Left lung (tissue), 10 donors: ENCODE results near the gene TRAF3IP1. TPM values are rescaled to one million over a fixed set of nuclear protein-coding genes. Genes with fewer than 3 reads are reported as not detected.

ENCODE experiments used
- ATAC-seq: fragments of 200-7000 bp; cut with Tn5 transposase; one replicate; pipeline ENCODE4 v1.9.1; 2020; ENCODE audit warnings: moderate library complexity
- DNase-seq, 4 donors: peaks; one replicate each; pipeline ENCODE4 v3.0.0-alpha.2; 2013 to 2020
- H3K27ac ChIP-seq, 2 donors: fragments of 200-600 bp; sonication (generic) in 1 of 2; one replicate each; pipeline versions ENCODE4 v1.5.0 to v1.8.0; 2020 to 2021
- H3K27me3 ChIP-seq, 2 donors: fragments of 200-600 bp; sonication (generic) in 1 of 2; one replicate each; pipeline versions ENCODE4 v1.5.0 to v1.8.0; 2020 to 2021
- H3K36me3 ChIP-seq, 2 donors: fragments of 200-600 bp; sonication (generic) in 1 of 2; one replicate each; pipeline versions ENCODE4 v1.5.0 to v1.8.0; 2020 to 2021
- H3K4me1 ChIP-seq, 2 donors: fragments of 200-600 bp; one replicate each; pipeline ENCODE4 v1.8.0; 2021
- H3K4me3 ChIP-seq, 2 donors: fragments of 200-600 bp; sonication (generic) in 1 of 2; one replicate each; pipeline versions ENCODE4 v1.5.0 to v1.8.0; 2020 to 2021; ENCODE audit warnings: mild to moderate bottlenecking in 1 of 2
- H3K9me3 ChIP-seq, 2 donors: fragments of 200-600 bp; sonication (generic) in 1 of 2; one replicate each; pipeline versions ENCODE4 v1.5.0 to v1.8.0; 2020 to 2021
- intact Hi-C, 2 donors: fragments of 100-400 bp; cut with DNase I; formaldehyde crosslinking; loops; one replicate each; pipeline versions ENCODE4 v1.11.2 to v1.14.2; 2022
- polyA plus RNA-seq, 6 donors: library from polyadenylated mRNA; unstranded; fragments of 120-200 nt; gene quantifications; one replicate each; pipeline ENCODE4 v1.2.1, GENCODE V29; 2013; ENCODE audit not compliant: insufficient read length in 6 of 6
- total RNA-seq, 2 donors: library from RNA; stranded (reverse); fragmentation: NEBNext Ultra II Directional; extraction: Animal tissue kit (Norgen Biotek cat#: 25700); gene quantifications; one replicate each; pipeline ENCODE4 v1.2.1, GENCODE V29; 2021
- TF ChIP-seq, protein P1 (sequence below), 2 donors: fragments of 200-600 bp; sonication (generic) in 1 of 2; IDR thresholded peaks; one replicate each; pipeline versions ENCODE4 v1.5.0 to v1.8.0; 2021; ENCODE audit warnings: antibody characterized with exemption in 2 of 2
- donor health status: DM: no; HTN: yes; CAD: no.
- donor health status: DM: no; HTN: no; CAD: no.

TRAF3IP1 gene
- total and polyA plus RNA-seq, 8 donors, result 11.6 to 22.6 (median 19.7) TPM

DNA sequence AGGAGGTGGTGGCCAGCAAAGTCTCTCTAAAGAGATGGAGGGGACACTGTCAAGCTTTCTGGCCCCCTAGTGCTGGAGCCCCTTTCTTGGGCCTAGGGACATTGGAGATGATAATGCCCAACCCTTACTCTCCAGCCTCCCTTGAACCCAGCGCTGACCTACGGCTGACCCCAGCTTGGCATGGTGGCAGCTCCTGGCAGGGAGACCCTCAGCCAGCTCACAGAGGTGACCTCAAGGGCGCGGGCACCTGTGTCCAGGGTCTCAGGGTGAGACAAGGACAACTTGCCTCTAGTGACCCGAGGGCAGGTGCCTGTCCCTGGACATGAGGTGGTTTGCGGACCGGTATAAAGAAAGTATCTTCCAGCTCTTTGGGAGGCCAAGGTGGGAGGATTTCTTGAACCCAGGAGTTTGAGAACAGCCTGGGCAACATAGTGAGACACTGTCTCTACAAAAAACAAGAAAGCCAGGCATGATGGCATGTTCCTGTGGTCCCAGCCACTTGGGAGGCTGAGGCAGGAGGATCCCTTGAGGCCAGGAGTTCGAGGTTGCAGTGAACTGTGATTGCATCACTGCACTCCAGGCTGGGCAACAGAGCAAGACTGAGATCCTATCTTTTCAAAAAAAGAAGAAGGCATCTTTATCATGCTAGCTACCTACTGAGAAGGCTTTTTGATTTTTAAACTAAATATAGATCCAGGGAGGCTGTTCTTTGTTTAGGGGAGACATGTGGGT is 28.6 kb upstream of the TRAF3IP1 start:
- ATAC-seq, result no peak
- Histone ChIP-seq H3K4me3 (no peak overlapping the region), H3K27ac (no peak overlapping the region), H3K4me1 (peaks cover 14 to 25% of the 10 kb centered on the region in 2 donors), H3K36me3 (no peaks in the 10 kb centered on the region), H3K27me3 (no peaks in the 10 kb centered on the region), H3K9me3 (no peaks in the 10 kb centered on the region)
- intact Hi-C loops, result no loop called here
- TF ChIP-seq, protein P1, sequence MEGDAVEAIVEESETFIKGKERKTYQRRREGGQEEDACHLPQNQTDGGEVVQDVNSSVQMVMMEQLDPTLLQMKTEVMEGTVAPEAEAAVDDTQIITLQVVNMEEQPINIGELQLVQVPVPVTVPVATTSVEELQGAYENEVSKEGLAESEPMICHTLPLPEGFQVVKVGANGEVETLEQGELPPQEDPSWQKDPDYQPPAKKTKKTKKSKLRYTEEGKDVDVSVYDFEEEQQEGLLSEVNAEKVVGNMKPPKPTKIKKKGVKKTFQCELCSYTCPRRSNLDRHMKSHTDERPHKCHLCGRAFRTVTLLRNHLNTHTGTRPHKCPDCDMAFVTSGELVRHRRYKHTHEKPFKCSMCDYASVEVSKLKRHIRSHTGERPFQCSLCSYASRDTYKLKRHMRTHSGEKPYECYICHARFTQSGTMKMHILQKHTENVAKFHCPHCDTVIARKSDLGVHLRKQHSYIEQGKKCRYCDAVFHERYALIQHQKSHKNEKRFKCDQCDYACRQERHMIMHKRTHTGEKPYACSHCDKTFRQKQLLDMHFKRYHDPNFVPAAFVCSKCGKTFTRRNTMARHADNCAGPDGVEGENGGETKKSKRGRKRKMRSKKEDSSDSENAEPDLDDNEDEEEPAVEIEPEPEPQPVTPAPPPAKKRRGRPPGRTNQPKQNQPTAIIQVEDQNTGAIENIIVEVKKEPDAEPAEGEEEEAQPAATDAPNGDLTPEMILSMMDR (IDR thresholded peaks at IDR 0.05), result no peak
- no peak for DNase-seq

DNA sequence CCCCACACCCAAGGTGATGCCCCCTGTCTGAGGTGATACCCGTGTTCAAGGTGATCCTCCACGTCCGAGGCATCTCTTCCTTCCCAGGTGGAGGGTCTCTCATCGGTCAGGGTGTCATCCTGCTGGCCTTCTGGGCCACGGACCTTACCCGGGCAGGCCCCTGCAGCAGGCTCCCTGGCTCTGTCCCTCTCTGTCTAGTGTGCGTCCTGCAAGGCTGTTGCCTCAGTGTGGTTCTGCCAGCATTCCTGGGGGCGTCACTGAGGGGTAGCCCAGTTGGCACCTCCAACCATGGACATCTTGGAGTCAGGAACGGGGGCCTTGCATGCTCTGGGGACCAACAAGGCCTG is 26.3 kb upstream of the TRAF3IP1 start:
- Histone ChIP-seq H3K4me3 (no peak overlapping the region), H3K9me3 (no peaks in the 10 kb centered on the region), H3K36me3 (no peaks in the 10 kb centered on the region), H3K4me1 (peaks cover 6 to 11% of the 10 kb centered on the region in 2 donors), H3K27ac (no peak overlapping the region), H3K27me3 (no peaks in the 10 kb centered on the region)
- DNase-seq (no peak), ATAC-seq (no peak)
- TF ChIP-seq, protein P1 (IDR thresholded peaks at IDR 0.05), result no peak
- intact Hi-C loops, result no loop called here

DNA sequence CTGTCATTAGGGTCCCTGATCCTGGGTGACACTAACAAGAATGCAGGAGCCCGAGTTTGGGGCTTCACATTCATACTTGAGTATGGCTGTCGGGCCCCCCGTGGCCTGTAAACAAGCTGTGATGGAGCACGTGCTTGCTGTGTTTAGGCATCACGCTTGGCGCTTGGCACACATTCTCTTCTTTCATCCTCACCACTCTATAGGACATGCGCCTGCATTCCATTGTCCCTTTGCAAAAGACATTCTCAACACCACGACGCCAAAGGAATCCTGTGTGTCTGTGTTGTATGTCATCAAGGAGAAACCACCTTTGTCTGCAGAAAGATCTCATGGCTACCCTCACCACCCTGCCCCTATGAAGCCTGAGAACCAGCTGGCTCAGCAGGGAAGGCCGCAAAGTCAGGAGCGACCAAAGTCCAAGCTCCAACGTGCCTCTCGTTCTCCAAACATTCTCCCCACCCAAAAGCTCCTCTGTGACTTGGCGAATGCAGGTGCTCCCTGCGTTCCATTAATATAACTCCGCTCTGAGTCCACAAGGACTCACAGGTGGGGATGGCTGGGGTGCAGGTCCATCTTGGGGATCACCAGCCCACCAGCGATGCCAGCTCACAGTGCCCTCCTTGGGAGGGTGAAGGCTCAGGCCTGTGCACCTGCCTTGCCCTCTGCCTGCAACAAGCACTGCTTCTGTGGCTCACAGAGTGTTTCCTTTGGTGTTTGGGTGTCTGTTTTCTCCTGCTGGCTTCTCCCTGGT is 25.8 kb upstream of the TRAF3IP1 start:
- Histone ChIP-seq H3K4me1 (peaks cover 2 to 8% of the 10 kb centered on the region in 2 donors), H3K4me3 (no peak overlapping the region), H3K27ac (no peak overlapping the region), H3K36me3 (no peaks in the 10 kb centered on the region), H3K27me3 (no peaks in the 10 kb centered on the region), H3K9me3 (no peaks in the 10 kb centered on the region)
- DNase-seq, result no peak
- TF ChIP-seq, protein P1 (IDR thresholded peaks at IDR 0.05), result no peak
- ATAC-seq, result no peak
- intact Hi-C loops, result no loop called here

DNA sequence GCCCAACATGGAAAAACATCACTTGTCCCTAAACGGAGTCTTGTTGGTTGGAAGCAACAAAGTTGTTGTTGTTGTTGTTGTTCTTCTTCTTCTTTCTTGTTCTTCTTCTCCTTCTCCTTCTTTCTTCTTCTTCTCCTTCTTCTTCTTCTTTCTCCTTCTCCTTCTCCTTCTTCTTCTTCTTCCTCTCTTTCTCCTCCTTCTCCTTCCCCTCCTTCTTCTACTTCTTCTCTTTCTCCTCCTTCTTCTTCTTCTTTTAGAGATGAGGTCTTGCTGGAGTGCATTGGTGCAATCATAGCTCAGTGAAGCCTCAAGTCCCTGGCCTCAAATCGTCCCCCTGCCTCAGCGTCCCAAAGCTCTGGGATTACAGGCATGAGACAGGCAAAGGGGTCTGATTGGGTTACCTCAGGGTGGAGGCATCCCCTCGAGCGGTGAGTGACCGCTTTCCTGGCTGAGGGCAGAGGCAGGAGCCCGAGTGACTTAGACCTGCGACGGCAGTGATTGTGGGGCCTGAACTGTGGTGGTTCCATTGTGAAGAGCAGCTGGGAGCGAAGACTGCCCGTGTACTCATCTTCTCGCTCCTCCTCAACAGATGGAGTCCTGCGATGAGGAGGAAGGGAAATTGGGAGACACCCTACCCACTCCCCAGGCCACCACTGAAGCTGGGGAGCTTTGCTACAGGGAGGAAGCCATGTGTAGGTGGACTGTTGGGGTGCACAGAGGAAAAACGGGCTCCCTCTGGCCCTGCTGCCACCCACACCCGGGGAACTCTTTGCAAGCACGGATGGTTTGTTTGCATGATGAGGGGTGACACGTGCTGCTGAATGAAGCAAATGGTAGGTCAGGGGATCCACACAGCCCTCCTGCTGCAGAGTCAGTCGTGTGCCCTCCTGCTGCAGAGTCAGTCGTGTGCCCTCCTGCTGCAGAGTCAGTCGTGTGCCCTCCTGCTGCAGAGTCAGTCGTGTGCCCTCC is 24.9 kb upstream of the TRAF3IP1 start:
- TF ChIP-seq, protein P1 (IDR thresholded peaks at IDR 0.05), result no peak
- peaks cover 4 to 10% of the 10 kb centered on the region in 2 donors for H3K4me1 ChIP-seq
- intact Hi-C loops, result no loop called here
- no peaks in the 10 kb centered on the region for H3K36me3 ChIP-seq
- H3K9me3 ChIP-seq, result no peaks in the 10 kb centered on the region
- H3K27me3 ChIP-seq, result no peaks in the 10 kb centered on the region
- ATAC-seq (no peak), DNase-seq (no peak)
- H3K4me3 ChIP-seq, result no peak overlapping the region
- no peak overlapping the region for H3K27ac ChIP-seq
